ENCODE measurements around the gene ERFL.
"Not testable (repeated sequence)": the region's sequence is repeated elsewhere in the genome, so short reads cannot be mapped to it uniquely, and the experiment has no call there.

Gene ERFL

GRCh38 chr19:41956621-41957020 lies 28.4 kb upstream of the ERFL start:
- Mint-ChIP-seq H3K36me3 (ENCODE audit: low read depth) (no peaks in the 10 kb centered on the region), H3K27ac (no peak overlapping the region), H3K4me1 (ENCODE audit: low read depth) (peaks cover 20% of the 10 kb centered on the region), H3K9me3 (no peaks in the 10 kb centered on the region), H3K27me3 (no peaks in the 10 kb centered on the region), H3K4me3 (no peak overlapping the region)

- H3K4me1 Mint-ChIP-seq (ENCODE audit: low read depth): peaks cover 24% of the 10 kb centered on the region
- no peaks in the 10 kb centered on the region for H3K27me3 Mint-ChIP-seq
- no peaks in the 10 kb centered on the region for H3K9me3 Mint-ChIP-seq
- no peak overlapping the region for H3K4me3 Mint-ChIP-seq
- no peaks in the 10 kb centered on the region for H3K36me3 Mint-ChIP-seq (ENCODE audit: low read depth)
- H3K27ac Mint-ChIP-seq: no peak overlapping the region
Observed at GRCh38 chr19:41955521-41955920, 27.3 kb upstream of the ERFL start.

- H3K36me3 Mint-ChIP-seq (ENCODE audit: low read depth): no peaks in the 10 kb centered on the region
- no peaks in the 10 kb centered on the region for H3K27me3 Mint-ChIP-seq
- H3K27ac Mint-ChIP-seq: peak overlapping the region; percentile 40
- H3K4me3 Mint-ChIP-seq: peak overlapping the region; percentile 37
- H3K4me1 Mint-ChIP-seq (ENCODE audit: low read depth): peaks cover 29% of the 10 kb centered on the region
- no peaks in the 10 kb centered on the region for H3K9me3 Mint-ChIP-seq
Observed at GRCh38 chr19:41951686-41952172, 23.5 kb upstream of the ERFL start.

- H3K27me3 Mint-ChIP-seq: peaks cover 4% of the 10 kb centered on the region
- H3K36me3 Mint-ChIP-seq (ENCODE audit: low read depth): no peaks in the 10 kb centered on the region
- H3K9me3 Mint-ChIP-seq: no peaks in the 10 kb centered on the region
- H3K4me3 Mint-ChIP-seq: peak overlapping the region; percentile 22
- peak overlapping the region; percentile 84 for H3K27ac Mint-ChIP-seq
- H3K4me1 Mint-ChIP-seq (ENCODE audit: low read depth): peaks cover 67% of the 10 kb centered on the region
Observed at GRCh38 chr19:41947091-41947490, 18.8 kb upstream of the ERFL start.

GRCh38 chr19:41945135-41945766 lies 17.0 kb upstream of the ERFL start:
- Mint-ChIP-seq H3K4me3 (peak overlapping the region; percentile 56), H3K27ac (peak overlapping the region; percentile 94), H3K36me3 (ENCODE audit: low read depth) (no peaks in the 10 kb centered on the region), H3K4me1 (ENCODE audit: low read depth) (peaks cover 73% of the 10 kb centered on the region), H3K9me3 (no peaks in the 10 kb centered on the region), H3K27me3 (peaks cover 9% of the 10 kb centered on the region)

GRCh38 chr19:41944336-41944735 lies 16.1 kb upstream of the ERFL start:
- Mint-ChIP-seq H3K27me3 (peaks cover 9% of the 10 kb centered on the region), H3K4me1 (ENCODE audit: low read depth) (peaks cover 70% of the 10 kb centered on the region), H3K27ac (peak overlapping the region; percentile 94), H3K4me3 (peak overlapping the region; percentile 30), H3K9me3 (no peaks in the 10 kb centered on the region), H3K36me3 (ENCODE audit: low read depth) (no peaks in the 10 kb centered on the region)

GRCh38 chr19:41941410-41942202 lies 13.4 kb upstream of the ERFL start:
- Mint-ChIP-seq H3K9me3 (no peaks in the 10 kb centered on the region), H3K4me1 (ENCODE audit: low read depth) (peaks cover 58% of the 10 kb centered on the region), H3K4me3 (peak overlapping the region; percentile 42), H3K36me3 (ENCODE audit: low read depth) (no peaks in the 10 kb centered on the region), H3K27ac (peak overlapping the region; percentile 46), H3K27me3 (peaks cover 9% of the 10 kb centered on the region)

- H3K9me3 Mint-ChIP-seq: no peaks in the 10 kb centered on the region
- peak overlapping the region; percentile 85 for H3K27ac Mint-ChIP-seq
- H3K36me3 Mint-ChIP-seq (ENCODE audit: low read depth): no peaks in the 10 kb centered on the region
- H3K4me3 Mint-ChIP-seq: peak overlapping the region; percentile 77
- peaks cover 9% of the 10 kb centered on the region for H3K27me3 Mint-ChIP-seq
- peaks cover 59% of the 10 kb centered on the region for H3K4me1 Mint-ChIP-seq (ENCODE audit: low read depth)
Observed at GRCh38 chr19:41940731-41941409, 12.6 kb upstream of the ERFL start.

GRCh38 chr19:41939861-41940730 lies 11.8 kb upstream of the ERFL start:
- Mint-ChIP-seq H3K36me3 (ENCODE audit: low read depth) (no peaks in the 10 kb centered on the region), H3K4me1 (ENCODE audit: low read depth) (peaks cover 57% of the 10 kb centered on the region), H3K27me3 (peaks cover 14% of the 10 kb centered on the region), H3K4me3 (peak overlapping the region; percentile 77), H3K9me3 (no peaks in the 10 kb centered on the region), H3K27ac (peak overlapping the region; percentile 85)

- Mint-ChIP-seq H3K4me1 (ENCODE audit: low read depth) (peaks cover 57% of the 10 kb centered on the region), H3K27me3 (peaks cover 17% of the 10 kb centered on the region)
- H3K27ac Mint-ChIP-seq; H3K36me3 Mint-ChIP-seq (ENCODE audit: low read depth); H3K9me3 Mint-ChIP-seq; H3K4me3 Mint-ChIP-seq: not testable (repeated sequence)
Observed at GRCh38 chr19:41939209-41939608, 11.0 kb upstream of the ERFL start.

GRCh38 chr19:41937525-41938468 lies 9.5 kb upstream of the ERFL start:
- peaks cover 16% of the 10 kb centered on the region for H3K27me3 Mint-ChIP-seq
- H3K9me3 Mint-ChIP-seq: no peaks in the 10 kb centered on the region
- peak overlapping the region; percentile 37 for H3K27ac Mint-ChIP-seq
- no peak overlapping the region for H3K4me3 Mint-ChIP-seq
- H3K36me3 Mint-ChIP-seq (ENCODE audit: low read depth): no peaks in the 10 kb centered on the region
- H3K4me1 Mint-ChIP-seq (ENCODE audit: low read depth): peaks cover 57% of the 10 kb centered on the region

- Mint-ChIP-seq H3K36me3 (ENCODE audit: low read depth) (no peaks in the 10 kb centered on the region), H3K27ac (peak overlapping the region; percentile 56), H3K27me3 (peaks cover 13% of the 10 kb centered on the region), H3K9me3 (no peaks in the 10 kb centered on the region), H3K4me1 (ENCODE audit: low read depth) (peaks cover 54% of the 10 kb centered on the region), H3K4me3 (peak overlapping the region; percentile 0)
Observed at GRCh38 chr19:41936961-41937360, 8.7 kb upstream of the ERFL start.

GRCh38 chr19:41936416-41936850 lies 8.2 kb upstream of the ERFL start:
- Mint-ChIP-seq H3K4me1 (ENCODE audit: low read depth) (peaks cover 49% of the 10 kb centered on the region), H3K4me3 (peak overlapping the region; percentile 0), H3K36me3 (ENCODE audit: low read depth) (no peaks in the 10 kb centered on the region), H3K27me3 (peaks cover 10% of the 10 kb centered on the region), H3K27ac (peak overlapping the region; percentile 56), H3K9me3 (no peaks in the 10 kb centered on the region)
